Large intestine (tissue), 3 donors: ENCODE data around the gene HID1. TPM values are rescaled to one million over a fixed set of nuclear protein-coding genes. Genes with fewer than 3 reads are reported as not detected.
"Not testable (repeated sequence)": the region's sequence is repeated elsewhere in the genome, so short reads cannot be mapped to it uniquely, and the experiment has no call there.

ENCODE experiments used
- DNase-seq, 2 donors: peaks; one replicate each; pipeline versions ENCODE4 v3.0.0 to v3.0.0-alpha.2; 2013
- H3K27ac ChIP-seq: one replicate; pipeline ENCODE4 v1.5.1; 2013; ENCODE audit warnings: low read length
- H3K27me3 ChIP-seq: 2 replicates; pipeline ENCODE4 v1.6.1; 2013; ENCODE audit warnings: low read length; ENCODE audit not compliant: control insufficient read depth, insufficient read depth
- H3K36me3 ChIP-seq: 2 replicates; pipeline ENCODE4 v1.6.1; 2013; ENCODE audit warnings: low read length; ENCODE audit not compliant: control insufficient read depth, insufficient read depth
- H3K4me1 ChIP-seq: one replicate; pipeline ENCODE4 v1.6.1; 2013; ENCODE audit warnings: low read length; ENCODE audit not compliant: control insufficient read depth, insufficient read depth
- H3K4me3 ChIP-seq: one replicate; pipeline ENCODE4 v1.5.1; 2013; ENCODE audit warnings: low read length
- H3K9me3 ChIP-seq: one replicate; pipeline ENCODE4 v1.6.1; 2013; ENCODE audit warnings: mild to moderate bottlenecking, low read depth, low read length, moderate library complexity; ENCODE audit not compliant: control insufficient read depth
- WGBS: methylation state at CpG from one replicate; pipeline ENCODE4 v1.1.5; 2013; ENCODE audit warnings: low lambda C conversion rate; ENCODE audit not compliant: insufficient coverage; 5-methylcytosine and 5-hydroxymethylcytosine counted together
- polyA plus RNA-seq: library from polyadenylated mRNA; unstranded; fragments of 120-200 nt; gene quantifications from one replicate; pipeline ENCODE4 v1.2.1, GENCODE V29; 2013

Gene HID1
- polyA plus RNA-seq, 1 donor: 42.3 TPM

GRCh38 chr17:74911423-74911822 is 61.1 kb downstream of the HID1 start:
- peak overlapping the region; percentile 75 for H3K27ac ChIP-seq
- not testable (repeated sequence) for H3K36me3 ChIP-seq, H3K4me3 ChIP-seq, H3K9me3 ChIP-seq, H3K27me3 ChIP-seq
- no CpG with 5 or more reads among the region's 8 CpGs for WGBS
- DNase-seq: peak in 1 of 2 donors; percentile 71
- peaks cover 30% of the 10 kb centered on the region for H3K4me1 ChIP-seq

GRCh38 chr17:74909097-74909496 is 63.5 kb downstream of the HID1 start:
- not testable (repeated sequence) for H3K36me3 ChIP-seq, H3K4me3 ChIP-seq, DNase-seq, H3K27ac ChIP-seq, H3K27me3 ChIP-seq, H3K9me3 ChIP-seq
- H3K4me1 ChIP-seq: peaks cover 30% of the 10 kb centered on the region
- no CpG with 5 or more reads among the region's 4 CpGs for WGBS

GRCh38 chr17:74907012-74907411 is 65.5 kb downstream of the HID1 start:
- Histone ChIP-seq H3K27me3 (peaks cover 5% of the 10 kb centered on the region), H3K4me3 (no peak overlapping the region), H3K27ac (no peak overlapping the region), H3K9me3 (no peaks in the 10 kb centered on the region), H3K4me1 (peaks cover 20% of the 10 kb centered on the region), H3K36me3 (no peaks in the 10 kb centered on the region)
- no CpG with 5 or more reads among the region's 34 CpGs for WGBS
- no peak for DNase-seq

GRCh38 chr17:74906214-74906793 is 66.3 kb downstream of the HID1 start:
- not testable (repeated sequence) for H3K27ac ChIP-seq, H3K27me3 ChIP-seq, H3K9me3 ChIP-seq, DNase-seq, H3K36me3 ChIP-seq, H3K4me3 ChIP-seq
- H3K4me1 ChIP-seq: peaks cover 20% of the 10 kb centered on the region
- no CpG with 5 or more reads among the region's 6 CpGs for WGBS

GRCh38 chr17:74904687-74905409 is 67.7 kb downstream of the HID1 start:
- H3K4me3 ChIP-seq: no peak overlapping the region
- H3K36me3 ChIP-seq: no peaks in the 10 kb centered on the region
- no peak overlapping the region for H3K27ac ChIP-seq
- 33% methylated on average over 1 of the region's 7 CpGs for WGBS
- no peak for DNase-seq
- peaks cover 13% of the 10 kb centered on the region for H3K4me1 ChIP-seq
- H3K9me3 ChIP-seq: no peaks in the 10 kb centered on the region
- peaks cover 5% of the 10 kb centered on the region for H3K27me3 ChIP-seq

DNA sequence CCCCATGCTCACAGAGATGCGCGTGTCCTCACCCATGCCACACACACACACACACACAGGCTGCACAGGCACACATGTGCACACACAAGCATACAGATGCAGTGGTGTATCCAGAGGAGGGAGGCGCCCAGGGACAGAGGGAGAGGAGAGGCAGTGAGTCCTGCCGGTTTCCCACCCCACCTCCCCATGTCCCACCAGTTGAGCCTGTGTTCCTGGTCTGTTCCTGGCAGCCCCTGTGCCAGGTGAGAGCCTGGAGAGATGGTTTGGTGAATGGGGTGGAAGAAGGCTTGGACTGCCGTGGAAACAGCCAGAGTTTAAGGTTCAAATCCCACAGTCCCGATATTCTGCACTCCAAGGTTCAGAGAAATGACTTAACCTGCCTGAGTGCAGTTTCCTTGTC is 68.9 kb downstream of the HID1 start:
- Histone ChIP-seq H3K36me3 (no peaks in the 10 kb centered on the region), H3K27ac (no peak overlapping the region), H3K4me1 (peaks cover 1% of the 10 kb centered on the region), H3K27me3 (peaks cover 5% of the 10 kb centered on the region), H3K4me3 (no peak overlapping the region), H3K9me3 (no peaks in the 10 kb centered on the region)
- no peak for DNase-seq
- no CpG with 5 or more reads among the region's 6 CpGs for WGBS

DNA sequence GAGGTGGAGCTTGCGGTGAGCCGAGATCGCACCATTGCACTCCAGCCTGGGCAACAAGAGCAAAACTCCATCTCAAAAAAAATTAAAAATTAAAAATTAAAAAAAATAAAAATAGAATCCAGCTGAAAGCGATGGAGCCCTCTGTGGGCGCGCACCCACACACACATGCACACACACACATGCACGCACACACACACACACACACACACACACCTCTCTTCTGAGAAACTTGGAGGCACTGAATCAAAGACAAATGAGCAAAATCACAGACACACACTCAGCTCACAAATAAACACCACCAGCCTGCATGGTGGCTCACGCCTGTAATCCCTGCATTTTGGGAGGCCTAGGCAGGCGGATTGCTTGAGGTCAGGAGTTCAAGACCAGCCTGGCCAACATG is 69.5 kb downstream of the HID1 start:
- no peaks in the 10 kb centered on the region for H3K4me1 ChIP-seq
- no peak overlapping the region for H3K27ac ChIP-seq
- peaks cover 5% of the 10 kb centered on the region for H3K27me3 ChIP-seq
- no peak for DNase-seq
- no peaks in the 10 kb centered on the region for H3K9me3 ChIP-seq
- WGBS: no CpG with 5 or more reads among the region's 9 CpGs
- H3K4me3 ChIP-seq: no peak overlapping the region
- no peaks in the 10 kb centered on the region for H3K36me3 ChIP-seq

GRCh38 chr17:74901353-74902135 is 71.0 kb downstream of the HID1 start:
- WGBS: no CpG with 5 or more reads among the region's 14 CpGs
- peaks cover 5% of the 10 kb centered on the region for H3K27me3 ChIP-seq

More at GRCh38 chr17:74901353-74902135, 71.0 kb downstream of the HID1 start:
- H3K9me3 ChIP-seq: no peaks in the 10 kb centered on the region
- H3K4me3 ChIP-seq: no peak overlapping the region
- H3K4me1 ChIP-seq: no peaks in the 10 kb centered on the region
- no peak overlapping the region for H3K27ac ChIP-seq
- DNase-seq: no peak
- H3K36me3 ChIP-seq: no peaks in the 10 kb centered on the region

Other genes starting within 250 kb of the HID1 start
- gene RAB37, start 235.5 kb downstream of the HID1 start, polyA plus RNA-seq: 14.3 TPM
- 395 TPM for gene NHERF1, start 224.1 kb downstream of the HID1 start, polyA plus RNA-seq
- gene NAT9, start 196.4 kb downstream of the HID1 start, polyA plus RNA-seq: 34.2 TPM
- 0.33 TPM for gene GRIN2C, start 112.9 kb downstream of the HID1 start, polyA plus RNA-seq
- 6.3 TPM for gene FDXR, start 99.8 kb downstream of the HID1 start, polyA plus RNA-seq
- gene FADS6, start 79.1 kb downstream of the HID1 start, polyA plus RNA-seq: 14.5 TPM
- gene USH1G, start 49.5 kb downstream of the HID1 start, polyA plus RNA-seq: 1.5 TPM
- 1.6 TPM for gene OTOP2, start 48.5 kb downstream of the HID1 start, polyA plus RNA-seq
- 13.8 TPM for gene OTOP3, start 36.9 kb downstream of the HID1 start, polyA plus RNA-seq
- gene CDR2L, start 14.9 kb upstream of the HID1 start, polyA plus RNA-seq: 6.8 TPM
- 24.1 TPM for gene MRPL58, start 39.9 kb upstream of the HID1 start, polyA plus RNA-seq
- gene ATP5PD, start 74.2 kb upstream of the HID1 start, polyA plus RNA-seq: 321 TPM
- 16.1 TPM for gene KCTD2, start 74.5 kb upstream of the HID1 start, polyA plus RNA-seq
- 25.5 TPM for gene SLC16A5, start 115.2 kb upstream of the HID1 start, polyA plus RNA-seq
- 9.3 TPM for gene ARMC7, start 137.2 kb upstream of the HID1 start, polyA plus RNA-seq
- 52.2 TPM for gene NT5C, start 159.0 kb upstream of the HID1 start, polyA plus RNA-seq
- 93.1 TPM for gene JPT1, start 181.8 kb upstream of the HID1 start, polyA plus RNA-seq
- gene SUMO2, start 210.2 kb upstream of the HID1 start, polyA plus RNA-seq: 338 TPM
- 49.9 TPM for gene NUP85, start 232.9 kb upstream of the HID1 start, polyA plus RNA-seq